Gastrocnemius medialis (tissue), 4 donors: ENCODE measurements around the gene C13orf42. TPM values are rescaled to one million over a fixed set of nuclear protein-coding genes. Genes with fewer than 3 reads are reported as not detected.

Experiments used
- ATAC-seq, 2 donors: fragments of 150-250 bp; one replicate each; pipeline ENCODE4 v1.9.1; 2016
- DNase-seq, 2 donors: peaks; one replicate each; pipeline ENCODE4 v3.0.0-alpha.2; 2019
- H3K27ac ChIP-seq, 4 donors: fragments of 200-600 bp; sonication (generic); 1 replicate in 1 of 4; 2 replicates in 3 of 4; pipeline ENCODE4 v1.5.1; 2016 to 2018; ENCODE audit warnings: mild to moderate bottlenecking in 2 of 4, moderate library complexity in 1 of 4
- H3K27me3 ChIP-seq, 3 donors: fragments of 200-600 bp; sonication (generic) in 2 of 3; 1 replicate in 1 of 3; 2 replicates in 2 of 3; pipeline versions ENCODE4 v1.5.1 to v1.6.0; 2016 to 2019; ENCODE audit warnings: mild to moderate bottlenecking in 1 of 3, moderate library complexity in 1 of 3
- H3K36me3 ChIP-seq, 2 donors: fragments of 200-600 bp; sonication (generic) in 1 of 2; one replicate each; pipeline ENCODE4 v1.5.1; 2017 to 2018
- H3K4me1 ChIP-seq, 2 donors: fragments of 200-600 bp; sonication (generic) in 1 of 2; one replicate each; pipeline ENCODE4 v1.5.1; 2016 to 2017; ENCODE audit warnings: mild to moderate bottlenecking in 2 of 2
- H3K4me3 ChIP-seq, 4 donors: fragments of 200-600 bp; sonication (generic) in 3 of 4; 1 replicate in 1 of 4; 2 replicates in 3 of 4; pipeline ENCODE4 v1.5.1; 2016 to 2019; ENCODE audit warnings: mild to moderate bottlenecking in 2 of 4
- H3K9me3 ChIP-seq, 3 donors: fragments of 200-600 bp; sonication (generic) in 2 of 3; 1 replicate in 1 of 3; 2 replicates in 2 of 3; pipeline ENCODE4 v1.5.1; 2016 to 2019
- POLR2A ChIP-seq, 2 donors: fragments of 450-650 bp; IDR thresholded peaks; one replicate each; pipeline ENCODE4 v1.6.1; 2017; ENCODE audit warnings: antibody characterized with exemption in 2 of 2, mild to moderate bottlenecking in 2 of 2, moderate library complexity in 2 of 2
- in situ Hi-C, 4 donors: fragments of 200-750 bp; cut with MboI; loops; one replicate each; pipeline versions ENCODE4 v1.15.0 to v1.8.0; 2017; ENCODE audit warnings: low sequenced_read_pairs in 4 of 4
- intact Hi-C: fragments of 100-400 bp; cut with DNase I; formaldehyde crosslinking; loops from one replicate; pipeline ENCODE4 v1.15.1; 2023; ENCODE audit warnings: low total_unique reads
- total RNA-seq, 4 donors: library from RNA; depleted of rRNA; stranded (reverse); fragments of >200 nt; gene quantifications; one replicate each; pipeline versions ENCODE4 v1.1.0 to v1.2.3, GENCODE V29; 2016
- TF ChIP-seq, protein P1 (sequence below), 5 experiments: fragments of 450-650 bp in 3 of 5; fragments of 200-600 bp in 2 of 5; sonication (generic) in 2 of 5; IDR thresholded peaks in 4 of 5; conservative IDR thresholded peaks in 1 of 5; 1 replicate in 4 of 5; 2 replicates in 1 of 5; pipeline ENCODE4 v1.5.1; 2016 to 2019; ENCODE audit warnings: antibody characterized with exemption in 5 of 5, mild to moderate bottlenecking in 3 of 5, moderate library complexity in 3 of 5

Gene C13orf42
- total RNA-seq, 4 donors from 2014 or later = not detected

DNA sequence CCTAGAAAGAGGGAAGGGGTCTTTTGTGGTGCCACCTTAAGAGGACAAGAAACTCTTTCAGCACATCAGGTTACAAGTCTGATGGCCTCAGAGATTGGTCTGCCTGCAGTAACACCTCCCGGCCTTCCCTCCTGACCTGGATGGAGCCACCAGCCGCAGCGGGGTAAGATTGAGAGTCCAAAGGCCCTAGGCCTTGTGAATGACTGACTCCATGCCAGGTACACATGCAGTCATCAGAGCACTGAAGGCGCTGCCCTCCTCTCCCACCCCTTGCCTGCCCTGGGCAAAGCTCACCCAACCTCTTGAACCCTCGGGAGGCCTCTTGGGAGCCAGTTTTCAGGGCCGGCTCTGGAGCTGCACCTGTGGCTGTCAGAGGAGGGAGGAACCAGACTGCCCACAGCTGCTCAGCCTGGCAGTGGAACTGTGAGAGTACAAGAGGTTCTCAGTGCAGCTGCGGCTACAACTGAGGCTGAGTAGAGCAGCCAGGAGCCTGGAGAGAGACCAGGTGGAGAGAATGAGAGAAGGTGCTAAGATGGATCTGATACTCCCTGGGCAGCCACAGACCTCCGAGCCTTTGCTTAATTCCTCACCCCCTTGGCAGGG lies 23.8 kb upstream of the C13orf42 start:
- Histone ChIP-seq H3K36me3 (no peaks in the 10 kb centered on the region), H3K27ac (no peak overlapping the region), H3K4me3 (no peak overlapping the region), H3K27me3 (no peaks in the 10 kb centered on the region), H3K9me3 (no peaks in the 10 kb centered on the region), H3K4me1 (no peaks in the 10 kb centered on the region)
- intact Hi-C loops (no loop called here), in situ Hi-C loops (no loop called here)
- DNase-seq = no peak
- no peak for ATAC-seq
- TF ChIP-seq, protein P1, sequence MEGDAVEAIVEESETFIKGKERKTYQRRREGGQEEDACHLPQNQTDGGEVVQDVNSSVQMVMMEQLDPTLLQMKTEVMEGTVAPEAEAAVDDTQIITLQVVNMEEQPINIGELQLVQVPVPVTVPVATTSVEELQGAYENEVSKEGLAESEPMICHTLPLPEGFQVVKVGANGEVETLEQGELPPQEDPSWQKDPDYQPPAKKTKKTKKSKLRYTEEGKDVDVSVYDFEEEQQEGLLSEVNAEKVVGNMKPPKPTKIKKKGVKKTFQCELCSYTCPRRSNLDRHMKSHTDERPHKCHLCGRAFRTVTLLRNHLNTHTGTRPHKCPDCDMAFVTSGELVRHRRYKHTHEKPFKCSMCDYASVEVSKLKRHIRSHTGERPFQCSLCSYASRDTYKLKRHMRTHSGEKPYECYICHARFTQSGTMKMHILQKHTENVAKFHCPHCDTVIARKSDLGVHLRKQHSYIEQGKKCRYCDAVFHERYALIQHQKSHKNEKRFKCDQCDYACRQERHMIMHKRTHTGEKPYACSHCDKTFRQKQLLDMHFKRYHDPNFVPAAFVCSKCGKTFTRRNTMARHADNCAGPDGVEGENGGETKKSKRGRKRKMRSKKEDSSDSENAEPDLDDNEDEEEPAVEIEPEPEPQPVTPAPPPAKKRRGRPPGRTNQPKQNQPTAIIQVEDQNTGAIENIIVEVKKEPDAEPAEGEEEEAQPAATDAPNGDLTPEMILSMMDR (IDR thresholded peaks at IDR 0.05 in 4 of 5, conservative IDR thresholded peaks at IDR 0.05 in 1 of 5) = no peak

DNA sequence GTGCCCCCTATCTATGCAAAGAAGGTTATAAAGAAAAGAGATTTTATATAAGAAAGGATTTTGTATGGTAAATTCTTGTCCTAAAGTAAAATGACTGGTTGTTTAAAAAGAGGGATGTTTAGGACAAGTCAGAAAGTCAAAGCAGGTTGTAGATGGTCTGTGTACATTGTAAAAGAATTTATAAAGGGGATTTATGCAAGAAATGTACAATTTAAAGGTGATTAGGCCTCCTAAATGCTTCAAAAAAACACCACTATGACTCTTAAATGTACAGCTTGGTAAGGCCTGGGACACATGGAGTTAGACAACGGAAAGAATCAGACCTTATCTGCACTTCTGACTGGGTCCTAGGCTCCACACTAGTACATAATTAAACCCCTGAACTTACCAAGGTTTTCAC lies 19.3 kb upstream of the C13orf42 start:
- no peak for ATAC-seq
- intact Hi-C loops (no loop called here), in situ Hi-C loops (no loop called here)
- no peaks in the 10 kb centered on the region for H3K36me3 ChIP-seq
- no peak for DNase-seq
- no peaks in the 10 kb centered on the region for H3K27me3 ChIP-seq
- H3K27ac ChIP-seq = no peak overlapping the region
- no peak for TF ChIP-seq POLR2A (IDR thresholded peaks at IDR 0.05)
- TF ChIP-seq, protein P1 (IDR thresholded peaks at IDR 0.05 in 4 of 5, conservative IDR thresholded peaks at IDR 0.05 in 1 of 5) = no peak
- H3K4me1 ChIP-seq = no peaks in the 10 kb centered on the region
- H3K4me3 ChIP-seq = no peak overlapping the region
- H3K9me3 ChIP-seq = no peaks in the 10 kb centered on the region

DNA sequence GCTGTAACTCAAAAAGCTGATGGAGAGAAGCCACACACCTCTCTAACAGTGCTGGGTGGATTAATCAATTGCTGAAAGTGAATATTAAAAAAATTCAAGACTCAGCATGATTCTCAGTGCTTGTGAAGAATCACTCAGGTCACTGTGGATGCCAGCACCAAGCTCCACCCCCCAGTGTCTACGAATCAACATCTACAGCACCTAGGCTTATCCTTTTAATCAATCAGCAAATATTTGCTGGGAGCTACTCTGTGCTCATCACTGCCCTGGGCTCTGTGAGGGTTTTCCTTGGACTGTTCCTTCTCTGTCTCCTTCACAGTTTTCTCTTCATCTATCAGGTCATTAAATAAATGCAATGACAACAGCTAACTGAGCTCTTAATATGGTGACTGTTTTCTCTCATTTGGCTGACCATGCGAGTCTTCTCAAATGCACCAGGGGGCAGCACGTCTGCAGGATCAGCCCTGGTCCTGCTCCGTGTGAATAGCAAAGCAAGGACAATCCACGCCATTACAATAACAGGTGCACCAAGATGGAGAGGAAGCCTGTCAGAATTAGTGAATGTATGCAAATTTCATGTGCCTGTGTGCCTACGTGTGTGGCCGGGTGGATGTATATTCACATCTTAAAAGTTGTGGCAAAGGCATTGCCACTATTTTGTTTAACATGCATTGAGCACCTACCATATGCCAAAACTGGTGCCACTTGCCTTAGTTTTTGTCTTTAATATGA lies 14.6 kb upstream of the C13orf42 start:
- in situ Hi-C loops = loop anchor here in 2 of 4 donors (10.0 kb wide), 1 partner anchor 159 kb away; no protein-coding TSS in a partner anchor
- TF ChIP-seq POLR2A (IDR thresholded peaks at IDR 0.05) = no peak
- TF ChIP-seq, protein P1 (IDR thresholded peaks at IDR 0.05 in 4 of 5, conservative IDR thresholded peaks at IDR 0.05 in 1 of 5) = peak; percentile 39 to 72 (median 59)
- peak in 1 of 2 donors; percentile 36 for ATAC-seq
- Histone ChIP-seq H3K27ac (no peak overlapping the region), H3K9me3 (no peaks in the 10 kb centered on the region), H3K27me3 (no peaks in the 10 kb centered on the region), H3K36me3 (no peaks in the 10 kb centered on the region), H3K4me1 (no peaks in the 10 kb centered on the region), H3K4me3 (no peak overlapping the region)
- no peak for DNase-seq
- intact Hi-C loops = loop anchor here (1.0 to 10.0 kb wide), 2 partner anchors 161 to 999 kb away; partner anchors contain the start of gene NEK5

DNA sequence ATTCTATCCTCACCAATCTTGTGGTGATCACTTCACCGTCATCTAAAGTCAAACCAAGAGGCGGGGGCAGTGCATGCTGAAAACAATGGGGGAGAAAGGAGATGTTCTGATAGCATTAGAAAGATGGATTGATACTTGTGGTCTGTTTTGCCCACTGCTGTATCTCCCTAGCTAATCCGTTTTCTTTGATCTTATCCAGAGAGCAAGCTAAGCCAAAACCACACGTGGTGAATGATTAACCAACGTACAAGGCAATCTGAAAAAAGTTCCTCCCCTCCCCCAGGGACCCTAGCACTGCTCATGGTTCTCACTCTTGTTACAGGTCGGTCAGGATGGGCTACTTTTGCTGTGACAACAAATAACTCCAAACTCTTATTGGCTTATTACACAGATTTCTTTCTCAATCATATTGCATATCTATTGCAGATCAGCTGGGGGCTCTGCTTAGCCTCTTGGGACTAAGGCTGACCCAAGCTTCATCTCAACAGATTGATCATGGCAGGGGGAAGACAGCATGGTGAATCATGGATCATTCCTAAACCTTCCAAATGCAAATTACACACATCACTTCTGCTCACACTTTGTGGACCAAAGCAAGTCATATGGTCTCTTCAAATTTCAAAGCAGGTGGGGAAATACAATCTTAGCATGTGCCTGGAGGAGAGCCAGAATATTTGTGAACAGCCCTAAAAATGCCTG lies 11.9 kb upstream of the C13orf42 start:
- H3K9me3 ChIP-seq = no peaks in the 10 kb centered on the region
- no peaks in the 10 kb centered on the region for H3K4me1 ChIP-seq
- H3K27ac ChIP-seq = no peak overlapping the region
- no peaks in the 10 kb centered on the region for H3K27me3 ChIP-seq
- no peak overlapping the region for H3K4me3 ChIP-seq
- DNase-seq (no peak), ATAC-seq (no peak)
- no peaks in the 10 kb centered on the region for H3K36me3 ChIP-seq
- intact Hi-C loops (loop anchor here (10.0 kb wide), 1 partner anchor 1002 kb away; the partner anchor contains the start of gene NEK5), in situ Hi-C loops (loop anchor here in 3 of 4 donors (10.0 to 25.0 kb wide), 2 partner anchors 162 to 164 kb away; no protein-coding TSS in a partner anchor)
- TF ChIP-seq POLR2A (IDR thresholded peaks at IDR 0.05) = no peak
- TF ChIP-seq, protein P1 (IDR thresholded peaks at IDR 0.05 in 4 of 5, conservative IDR thresholded peaks at IDR 0.05 in 1 of 5) = no peak
